ENCODE data around the gene ITGAL. TPM values are rescaled to one million over a fixed set of nuclear protein-coding genes. Genes with fewer than 3 reads are reported as not detected.

The ITGAL gene
- total and polyA plus RNA-seq, 2 of the 13 experiments (the other 11 are each of a cell fraction or from before 2014, with no cell fraction given) = 0.86 to 1.2 TPM

DNA sequence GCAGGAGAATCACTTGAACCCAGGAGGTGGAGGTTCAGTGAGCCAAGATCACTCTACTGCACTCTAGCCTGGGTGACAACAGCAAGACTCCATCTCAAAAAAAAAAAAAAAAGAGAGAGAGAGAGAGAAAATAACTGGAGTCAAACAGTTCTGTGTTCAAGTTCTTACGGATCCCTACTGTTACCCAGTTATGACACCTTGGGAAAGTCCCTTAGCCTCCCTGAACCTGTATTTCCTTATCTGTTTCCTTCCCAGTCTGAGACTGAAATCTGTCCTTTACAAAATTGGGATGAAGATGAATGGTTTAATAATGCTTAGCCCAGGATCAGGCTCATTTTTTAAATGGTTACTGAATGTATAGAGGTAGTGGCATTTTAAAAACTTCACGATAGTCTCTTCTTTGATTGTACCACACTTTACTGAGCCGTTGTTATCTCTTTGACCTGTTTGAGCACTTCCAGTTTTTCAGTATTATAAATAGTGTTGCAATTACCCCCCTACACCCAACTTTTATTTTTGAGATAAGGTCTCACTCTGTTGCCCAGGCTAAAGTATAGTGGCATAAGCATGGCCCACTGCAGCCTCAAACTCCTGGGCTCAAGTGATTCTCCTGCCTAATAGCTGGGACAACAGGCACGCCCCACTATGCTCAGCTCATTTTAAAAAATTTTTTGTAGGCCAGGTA lies 36.7 kb downstream of the ITGAL start:
- H2AFZ ChIP-seq (ENCODE audit: low read length) = no peak overlapping the region
- no TSS peak for BruUV-seq (replicated peaks)
- TF ChIP-seq, protein P1, sequence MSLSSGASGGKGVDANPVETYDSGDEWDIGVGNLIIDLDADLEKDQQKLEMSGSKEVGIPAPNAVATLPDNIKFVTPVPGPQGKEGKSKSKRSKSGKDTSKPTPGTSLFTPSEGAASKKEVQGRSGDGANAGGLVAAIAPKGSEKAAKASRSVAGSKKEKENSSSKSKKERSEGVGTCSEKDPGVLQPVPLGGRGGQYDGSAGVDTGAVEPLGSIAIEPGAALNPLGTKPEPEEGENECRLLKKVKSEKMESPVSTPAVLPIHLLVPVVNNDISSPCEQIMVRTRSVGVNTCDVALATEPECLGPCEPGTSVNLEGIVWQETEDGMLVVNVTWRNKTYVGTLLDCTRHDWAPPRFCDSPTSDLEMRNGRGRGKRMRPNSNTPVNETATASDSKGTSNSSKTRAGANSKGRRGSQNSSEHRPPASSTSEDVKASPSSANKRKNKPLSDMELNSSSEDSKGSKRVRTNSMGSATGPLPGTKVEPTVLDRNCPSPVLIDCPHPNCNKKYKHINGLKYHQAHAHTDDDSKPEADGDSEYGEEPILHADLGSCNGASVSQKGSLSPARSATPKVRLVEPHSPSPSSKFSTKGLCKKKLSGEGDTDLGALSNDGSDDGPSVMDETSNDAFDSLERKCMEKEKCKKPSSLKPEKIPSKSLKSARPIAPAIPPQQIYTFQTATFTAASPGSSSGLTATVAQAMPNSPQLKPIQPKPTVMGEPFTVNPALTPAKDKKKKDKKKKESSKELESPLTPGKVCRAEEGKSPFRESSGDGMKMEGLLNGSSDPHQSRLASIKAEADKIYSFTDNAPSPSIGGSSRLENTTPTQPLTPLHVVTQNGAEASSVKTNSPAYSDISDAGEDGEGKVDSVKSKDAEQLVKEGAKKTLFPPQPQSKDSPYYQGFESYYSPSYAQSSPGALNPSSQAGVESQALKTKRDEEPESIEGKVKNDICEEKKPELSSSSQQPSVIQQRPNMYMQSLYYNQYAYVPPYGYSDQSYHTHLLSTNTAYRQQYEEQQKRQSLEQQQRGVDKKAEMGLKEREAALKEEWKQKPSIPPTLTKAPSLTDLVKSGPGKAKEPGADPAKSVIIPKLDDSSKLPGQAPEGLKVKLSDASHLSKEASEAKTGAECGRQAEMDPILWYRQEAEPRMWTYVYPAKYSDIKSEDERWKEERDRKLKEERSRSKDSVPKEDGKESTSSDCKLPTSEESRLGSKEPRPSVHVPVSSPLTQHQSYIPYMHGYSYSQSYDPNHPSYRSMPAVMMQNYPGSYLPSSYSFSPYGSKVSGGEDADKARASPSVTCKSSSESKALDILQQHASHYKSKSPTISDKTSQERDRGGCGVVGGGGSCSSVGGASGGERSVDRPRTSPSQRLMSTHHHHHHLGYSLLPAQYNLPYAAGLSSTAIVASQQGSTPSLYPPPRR (CRISPR knock-in tag; IDR thresholded peaks at IDR 0.05; ENCODE audit: borderline replicate concordance) = no peak
- no peak for TF ChIP-seq ZNF768 (CRISPR knock-in tag; IDR thresholded peaks at IDR 0.05)
- no peak for TF ChIP-seq MAZ (IDR thresholded peaks at IDR 0.05; ENCODE audit: borderline replicate concordance, low read depth, low read length)
- no peak for TF ChIP-seq MAZ (CRISPR knock-in tag; IDR thresholded peaks at IDR 0.05; ENCODE audit: low read depth)
- no peak for TF ChIP-seq ZNF577 (CRISPR knock-in tag; IDR thresholded peaks at IDR 0.05; ENCODE audit: borderline replicate concordance, low read depth)
- no peak for TF ChIP-seq MEIS2 (CRISPR knock-in tag; IDR thresholded peaks at IDR 0.05)
- TF ChIP-seq, protein P2, sequence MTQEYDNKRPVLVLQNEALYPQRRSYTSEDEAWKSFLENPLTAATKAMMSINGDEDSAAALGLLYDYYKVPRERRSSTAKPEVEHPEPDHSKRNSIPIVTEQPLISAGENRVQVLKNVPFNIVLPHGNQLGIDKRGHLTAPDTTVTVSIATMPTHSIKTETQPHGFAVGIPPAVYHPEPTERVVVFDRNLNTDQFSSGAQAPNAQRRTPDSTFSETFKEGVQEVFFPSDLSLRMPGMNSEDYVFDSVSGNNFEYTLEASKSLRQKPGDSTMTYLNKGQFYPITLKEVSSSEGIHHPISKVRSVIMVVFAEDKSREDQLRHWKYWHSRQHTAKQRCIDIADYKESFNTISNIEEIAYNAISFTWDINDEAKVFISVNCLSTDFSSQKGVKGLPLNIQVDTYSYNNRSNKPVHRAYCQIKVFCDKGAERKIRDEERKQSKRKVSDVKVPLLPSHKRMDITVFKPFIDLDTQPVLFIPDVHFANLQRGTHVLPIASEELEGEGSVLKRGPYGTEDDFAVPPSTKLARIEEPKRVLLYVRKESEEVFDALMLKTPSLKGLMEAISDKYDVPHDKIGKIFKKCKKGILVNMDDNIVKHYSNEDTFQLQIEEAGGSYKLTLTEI (CRISPR knock-in tag; conservative IDR thresholded peaks at IDR 0.05) = no peak
- no peak for TF ChIP-seq NBN (conservative IDR thresholded peaks at IDR 0.05)
- TF ChIP-seq ELF1 (CRISPR knock-in tag; IDR thresholded peaks at IDR 0.05) = no peak
- no peak overlapping the region for H3K27ac ChIP-seq (ENCODE audit: extremely low read length, insufficient read depth, low read length)
- H3K79me2 ChIP-seq (ENCODE audit: insufficient read depth, low read length) = no peaks in the 10 kb centered on the region
- H4K20me1 ChIP-seq (ENCODE audit: insufficient read depth, low read length) = no peaks in the 10 kb centered on the region
- intact Hi-C loops (cut with micrococcal nuclease; ENCODE audit: unreplicated experiment) (no loop called here), in situ Hi-C loops (cut with HindIII; ENCODE audit: extremely low pct_ligation_motif_present, low pct_unique_long_range_greater_than_20kb) (no loop called here)
- CTCF ChIA-PET (ENCODE audit: low intra/inter-chr PET ratio, low total read pairs) = no interaction called here
- ATAC-seq (no peak), DNase-seq (ENCODE audit: low spot score) (no peak), FAIRE-seq (no peak)
- no peaks in the 10 kb centered on the region for H3K36me3 ChIP-seq (replicated peaks in 1 of 2; ENCODE audit: control insufficient read depth in 1 of 2, insufficient read depth in 2 of 2, low read length in 2 of 2)
- no peaks in the 10 kb centered on the region for H3K27me3 ChIP-seq (ENCODE audit: control insufficient read depth in 1 of 2, insufficient read depth in 2 of 2, low read length in 2 of 2)
- 49% methylated on average over 4 of the region's 4 CpGs for WGBS (ENCODE audit: low lambda C conversion rate)
- no peak overlapping the region for H3K9ac ChIP-seq (ENCODE audit: insufficient read depth, low read depth, low read length)
- no peak overlapping the region for H3K4me3 ChIP-seq (replicated peaks in 1 of 3; ENCODE audit: insufficient read depth in 1 of 3, low read depth in 2 of 3, low read length in 3 of 3)
- no peak overlapping the region for H3K4me2 ChIP-seq (ENCODE audit: low read depth, low read length)
- peaks cover 7% of the 10 kb centered on the region for H3K4me1 ChIP-seq (ENCODE audit: insufficient read depth, low read length)
- no peaks in the 10 kb centered on the region for H3K9me3 ChIP-seq (ENCODE audit: low read length)
- POLR2A ChIA-PET = interaction anchor here (1.2 to 2.1 kb wide), 2 partner anchors 18 to 26 kb away, joined by 4 to 6 read pairs; partner anchors contain the start of gene ZNF747
